ENCODE measurements around the gene PIEZO2.

PIEZO2 gene

DNA sequence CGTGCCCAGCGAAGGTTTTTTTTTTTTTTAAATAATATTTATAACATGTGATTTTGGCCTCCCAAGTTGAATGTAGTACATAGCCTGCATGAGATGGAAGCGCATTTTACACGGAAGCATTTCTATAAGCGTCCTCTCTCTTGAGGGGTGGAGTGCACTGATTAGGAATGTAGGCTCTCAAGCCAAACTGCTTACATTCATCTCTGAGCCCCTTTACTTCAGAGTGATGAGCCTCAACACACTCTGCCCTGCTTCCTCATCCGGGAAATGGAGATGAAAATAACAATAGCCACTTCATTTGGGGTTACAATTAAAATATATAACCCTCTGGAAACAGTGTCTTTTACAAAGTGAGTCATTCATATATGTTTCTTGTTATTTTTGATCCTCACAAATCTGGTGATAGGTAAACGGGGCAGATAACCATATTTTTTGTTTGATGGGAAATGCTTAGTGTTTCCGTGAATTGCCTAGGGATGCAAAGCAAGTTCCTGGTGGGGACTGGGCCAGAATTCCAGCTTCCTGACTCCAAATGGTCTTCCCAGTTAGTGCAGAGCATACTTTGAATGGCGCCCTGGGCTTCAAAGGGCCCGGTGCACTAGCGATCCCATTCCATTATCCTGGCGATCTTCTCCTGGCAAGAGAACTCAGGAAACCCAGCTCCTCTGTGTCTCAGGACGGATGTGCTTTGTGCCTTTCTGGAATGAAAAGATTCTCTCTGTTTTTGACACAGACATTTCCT, 124.3 kb downstream of the PIEZO2 start:
- no peak for DNase-seq

DNA sequence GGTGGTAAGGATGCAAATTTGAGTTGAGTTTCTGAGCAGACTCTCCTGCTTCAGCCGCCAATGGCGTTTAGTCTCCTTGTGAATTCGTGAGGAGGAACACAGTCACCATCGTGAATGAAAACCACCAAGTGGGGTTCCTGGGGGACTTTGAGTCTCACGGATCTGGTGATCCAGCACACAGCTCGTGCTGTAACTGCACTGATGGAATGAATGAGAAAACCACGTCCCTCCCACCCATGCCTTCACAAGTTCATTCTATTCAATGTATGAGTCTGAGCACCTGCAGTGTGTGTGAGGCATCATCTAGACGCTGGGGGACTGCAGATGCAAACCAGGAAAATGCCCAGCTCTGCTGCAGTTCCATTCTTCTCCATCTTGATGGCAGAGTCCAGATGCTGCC, 127.9 kb downstream of the PIEZO2 start:
- no peak for DNase-seq

DNA sequence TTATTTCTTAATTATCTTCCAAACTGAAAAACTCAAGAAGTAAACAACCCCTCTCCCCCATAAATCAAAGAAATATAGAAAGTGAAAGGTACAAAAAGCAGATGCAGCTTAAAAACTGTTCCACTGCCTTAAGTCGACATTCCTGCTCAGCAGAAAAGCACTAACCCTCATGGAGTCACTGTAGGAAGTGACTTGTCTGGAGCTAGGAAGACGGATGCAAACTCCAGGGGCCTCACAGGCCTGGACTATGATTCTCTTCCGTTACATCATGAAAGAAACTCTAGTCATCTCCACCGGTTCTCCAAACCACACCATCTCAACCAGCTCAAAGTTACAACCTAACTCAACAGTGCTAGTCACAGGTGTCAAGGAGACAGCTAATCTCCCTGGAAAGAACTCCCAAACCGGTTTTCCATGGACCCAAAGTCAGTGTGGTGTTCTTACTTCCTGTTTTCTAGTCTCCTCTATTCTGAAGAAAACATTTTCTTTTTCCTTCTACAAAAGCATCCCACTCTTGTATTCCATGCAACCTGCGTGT, 128.4 kb downstream of the PIEZO2 start:
- DNase-seq, result no peak

DNA sequence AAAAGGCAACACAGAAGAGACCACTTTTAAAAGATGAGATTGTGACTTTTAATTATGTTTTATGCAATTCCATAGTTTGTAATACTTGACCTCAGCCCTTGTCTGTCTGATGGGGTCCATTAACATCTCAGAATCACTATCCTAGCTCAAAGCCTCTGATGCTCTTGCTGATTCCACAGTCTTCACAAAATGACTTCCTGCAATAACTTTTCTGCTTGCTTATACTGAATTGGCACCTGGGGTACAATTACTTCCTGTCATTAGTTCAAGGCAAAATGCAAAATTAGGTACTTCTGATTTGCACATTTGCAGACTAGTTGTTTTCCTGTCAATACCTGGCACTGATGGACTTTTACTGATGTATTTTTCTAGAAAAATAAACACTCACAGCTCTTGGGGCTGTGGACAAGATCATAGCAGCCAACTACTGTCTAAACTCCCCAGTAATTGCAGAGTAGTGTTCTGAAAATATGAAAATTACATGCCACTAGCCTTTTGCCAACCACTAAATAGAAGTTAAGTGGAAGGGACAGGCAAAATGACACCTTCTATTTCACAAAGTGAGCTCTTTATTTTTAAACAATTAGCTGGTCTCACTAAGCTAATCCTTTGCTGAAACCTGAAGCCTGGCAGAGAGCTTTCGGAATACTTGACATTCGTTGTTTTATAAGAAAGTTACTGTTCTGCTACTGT, 129.1 kb downstream of the PIEZO2 start:
- DNase-seq, result no peak

- no peak for DNase-seq
Measured at GRCh38 chr18:11019295-11020105, 129.9 kb downstream of the PIEZO2 start.

- DNase-seq, result no peak
Measured at GRCh38 chr18:11009869-11010268, 139.5 kb downstream of the PIEZO2 start.

DNA sequence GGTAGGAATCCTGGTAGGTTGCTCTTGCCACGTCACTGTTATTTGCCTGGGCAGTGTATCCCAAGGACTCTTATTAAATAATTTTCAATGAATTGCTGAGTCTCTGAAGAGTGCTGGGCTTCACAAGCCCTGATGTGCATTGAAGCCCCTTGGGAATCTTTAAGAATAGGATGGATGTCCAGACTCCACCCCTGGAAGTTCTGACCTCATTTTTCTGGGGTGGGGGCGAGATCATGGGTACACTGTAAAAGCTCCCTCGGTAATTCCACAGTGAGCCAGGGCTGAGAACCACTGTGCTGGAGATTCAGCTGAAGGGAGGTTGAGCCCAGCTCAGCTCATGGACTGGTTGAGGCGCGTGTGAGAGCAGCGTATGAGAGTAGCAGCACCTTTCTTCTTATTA, 140.2 kb downstream of the PIEZO2 start:
- DNase-seq, result no peak

GRCh38 chr18:11008505-11008904, 140.9 kb downstream of the PIEZO2 start:
- no peak for DNase-seq

DNA sequence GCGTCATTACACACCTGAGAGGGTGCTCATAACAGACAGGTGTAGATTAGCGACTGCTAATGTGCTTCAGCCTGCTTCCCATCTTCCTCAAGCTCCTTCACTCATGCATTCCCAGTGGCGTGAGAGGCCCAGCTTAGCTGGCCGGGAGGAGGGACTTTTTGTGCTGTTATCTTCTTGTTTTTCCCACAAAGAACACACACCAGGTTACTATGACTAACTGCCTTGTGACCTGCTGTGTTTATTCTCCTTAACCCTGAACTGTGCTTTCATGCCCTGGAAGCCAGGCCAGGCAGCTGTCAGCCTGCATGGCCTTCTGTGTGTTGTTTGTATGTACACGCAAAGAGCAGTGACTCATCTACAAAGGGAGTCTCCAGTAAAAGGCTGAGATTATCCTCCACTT, 143.8 kb downstream of the PIEZO2 start:
- DNase-seq, result no peak

GRCh38 chr18:11004951-11005350, 144.4 kb downstream of the PIEZO2 start:
- no peak for DNase-seq

DNA sequence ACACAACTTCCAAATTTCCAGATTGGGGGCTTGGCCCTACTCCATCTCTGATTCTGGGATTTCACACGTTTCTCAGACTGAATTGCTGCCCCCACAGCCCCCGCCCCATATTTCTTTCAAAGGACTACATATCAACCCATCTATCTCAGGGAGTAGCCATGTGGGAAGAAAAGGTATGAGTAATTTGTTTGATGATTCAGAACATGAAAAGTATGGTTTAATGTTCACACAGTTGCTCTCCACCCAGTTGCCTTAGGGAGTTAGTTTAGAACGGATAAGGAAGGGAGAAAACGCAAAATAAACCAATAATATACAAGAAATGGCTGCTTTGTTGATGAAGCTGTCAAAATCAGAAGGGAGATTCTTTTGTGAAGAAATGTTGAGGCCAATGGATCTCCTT, 145.1 kb downstream of the PIEZO2 start:
- no peak for DNase-seq

- no peak for DNase-seq
Measured at GRCh38 chr18:11002796-11003195, 146.6 kb downstream of the PIEZO2 start.

- DNase-seq, result no peak
Measured at GRCh38 chr18:11002277-11002676, 147.1 kb downstream of the PIEZO2 start.

DNA sequence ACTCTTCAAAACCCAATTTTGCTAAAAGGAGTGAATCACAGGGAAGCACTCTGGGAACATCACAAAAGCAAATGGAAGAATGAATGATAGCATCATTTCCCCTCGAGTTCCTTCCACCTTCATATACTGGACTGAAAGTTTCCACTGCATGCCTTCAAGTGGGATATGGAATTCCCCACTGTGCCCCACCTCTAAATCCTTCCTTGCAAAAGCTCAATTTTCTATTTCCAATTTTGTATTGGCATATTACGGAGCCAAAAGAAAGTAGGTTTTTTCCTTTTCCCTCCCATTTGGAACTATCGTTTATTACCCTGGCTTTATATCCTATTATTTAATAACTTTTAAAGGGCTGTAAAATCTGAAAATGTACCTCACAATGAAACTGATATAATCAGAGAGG, 149.3 kb downstream of the PIEZO2 start:
- no peak for DNase-seq

DNA sequence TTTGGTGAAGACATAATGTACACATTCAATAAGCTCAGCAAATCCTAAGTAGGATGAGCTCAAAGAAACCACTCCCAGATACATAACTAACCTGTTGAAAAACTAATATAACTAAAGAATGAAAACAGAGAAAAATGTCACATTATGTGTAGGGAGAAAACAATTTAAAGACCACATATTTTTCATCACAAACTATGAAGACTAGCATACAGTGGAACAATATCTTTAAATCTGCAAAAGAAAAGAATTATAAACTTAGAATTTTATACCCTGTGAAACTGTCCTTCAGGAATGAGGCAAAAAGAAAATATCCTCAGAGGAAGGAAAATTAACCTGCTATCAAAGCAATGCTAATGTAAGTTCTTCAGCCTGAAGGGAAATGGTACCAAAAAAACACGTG, 151.5 kb downstream of the PIEZO2 start:
- no peak for DNase-seq

- no peak for DNase-seq
Measured at GRCh38 chr18:10995550-10995949, 153.8 kb downstream of the PIEZO2 start.

DNA sequence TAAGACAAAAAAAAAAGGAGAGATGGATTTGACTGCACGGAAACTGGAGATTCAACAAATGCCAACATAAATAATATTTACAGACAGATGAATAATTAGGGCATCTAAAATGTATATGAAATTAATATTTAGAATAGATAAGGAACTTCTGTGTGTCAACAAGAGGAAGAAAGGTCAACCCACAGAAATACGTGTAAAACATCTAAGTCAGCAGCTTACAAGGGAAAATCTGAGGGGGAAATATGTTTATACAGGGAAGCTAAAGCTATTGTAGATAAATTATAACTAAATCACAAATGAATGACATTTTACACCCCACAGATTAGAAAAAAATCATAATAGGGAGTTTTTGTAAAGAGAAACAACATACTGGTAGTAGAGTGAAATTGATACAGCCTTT, 159.9 kb downstream of the PIEZO2 start:
- DNase-seq, result no peak

GRCh38 chr18:10985689-10986088, 163.7 kb downstream of the PIEZO2 start:
- no peak for DNase-seq

DNA sequence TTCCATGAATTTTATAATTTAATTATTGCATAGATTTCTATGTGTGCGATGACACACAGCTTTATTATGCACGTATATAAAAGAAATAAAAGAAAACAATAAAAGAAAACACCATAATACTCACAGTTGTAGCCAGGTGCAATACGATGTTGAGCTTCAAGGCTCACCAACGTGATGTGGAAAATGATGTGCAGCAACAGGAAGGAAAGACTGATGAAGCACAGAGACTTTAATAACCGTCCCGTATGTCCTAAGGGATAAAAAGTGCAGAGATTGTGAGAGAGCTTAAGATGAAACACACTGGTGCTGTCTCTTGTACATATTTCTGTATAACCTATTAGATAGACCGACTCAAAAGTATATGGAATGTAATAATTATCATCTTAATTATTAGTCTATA, 170.0 kb downstream of the PIEZO2 start:
- no peak for DNase-seq

DNA sequence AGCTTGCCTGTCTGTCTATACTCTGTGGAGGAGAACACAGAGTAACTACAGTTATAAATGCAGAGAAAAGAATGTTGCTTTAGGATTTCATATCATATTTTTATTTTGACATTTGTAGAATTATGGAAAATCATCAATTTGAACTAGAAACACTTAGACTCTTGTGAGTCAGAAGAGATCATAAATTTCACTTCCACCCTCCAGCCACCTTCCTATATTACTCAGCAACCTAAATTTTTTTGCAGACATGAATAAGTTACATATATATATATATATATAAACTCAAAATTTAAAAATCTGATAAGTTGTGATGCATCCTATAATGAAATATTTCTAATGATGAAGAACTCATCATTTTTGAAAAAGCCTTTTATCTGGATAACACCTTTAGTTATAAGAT, 172.3 kb downstream of the PIEZO2 start:
- DNase-seq, result no peak

DNA sequence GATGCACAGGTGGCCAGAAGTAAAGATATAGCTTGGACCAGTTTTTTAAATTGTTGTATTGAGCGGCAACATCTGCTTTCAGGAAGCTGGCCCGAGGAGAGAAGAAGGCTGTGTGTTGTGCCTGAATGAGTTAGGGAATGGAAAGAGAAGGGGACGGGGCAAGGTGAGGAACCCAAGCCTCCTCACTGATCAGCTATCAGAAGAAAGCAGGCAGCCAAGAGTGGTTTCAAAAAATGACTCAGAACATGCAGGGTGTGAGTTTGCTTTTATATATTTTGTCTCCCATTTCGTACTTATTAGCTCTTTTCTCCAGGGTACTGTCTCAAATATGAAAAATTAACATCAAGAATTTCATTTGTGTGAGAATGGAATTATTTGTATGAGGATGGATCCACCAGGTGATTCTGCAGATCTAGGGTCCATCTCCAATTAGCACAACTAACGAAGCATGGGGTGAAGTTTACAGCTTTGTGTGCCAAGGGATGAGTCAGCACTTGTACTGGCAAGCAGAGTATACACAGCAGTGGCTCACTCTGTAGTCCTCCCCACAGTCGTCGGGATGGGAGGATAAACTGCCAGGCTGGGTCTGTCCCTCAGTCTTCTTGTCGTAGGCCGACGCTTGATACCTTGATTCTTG, 175.7 kb downstream of the PIEZO2 start:
- no peak for DNase-seq

- no peak for DNase-seq
Measured at GRCh38 chr18:10971717-10972116, 177.7 kb downstream of the PIEZO2 start.

DNA sequence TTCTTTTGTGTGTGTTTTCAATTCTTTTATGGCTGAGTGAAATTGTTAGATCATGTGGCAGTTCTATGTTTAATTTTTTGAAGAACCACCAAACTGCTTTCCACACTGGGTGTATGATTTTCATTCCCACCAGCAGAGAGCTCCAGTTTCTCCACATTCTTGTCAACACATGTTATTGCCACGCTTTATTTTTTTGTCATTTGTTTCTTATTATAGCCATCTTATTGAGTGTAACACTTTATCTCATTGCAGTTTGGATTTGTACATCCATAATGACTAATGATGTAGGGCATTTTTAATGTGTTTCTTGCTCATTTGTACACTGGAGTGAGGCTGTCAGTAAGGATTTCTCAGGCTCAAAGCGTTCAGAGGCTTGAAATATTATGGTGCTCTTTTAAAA, 184.2 kb downstream of the PIEZO2 start:
- DNase-seq, result no peak

Data from right kidney (tissue), 1 donor.